GM18870 (cell line): Measurements from ENCODE around the gene ABHD17C.
"Not testable (repeated sequence)": the region's sequence is repeated elsewhere in the genome, so short reads cannot be mapped to it uniquely, and the experiment has no call there.

Experiments used
- ATAC-seq: cut with Tn5 transposase; IDR thresholded peaks from one replicate; pipeline ENCODE4 v1.9.1; 2021; ENCODE audit warnings: moderate library complexity; ENCODE audit not compliant: unreplicated experiment

ABHD17C gene

GRCh38 chr15:80695099-80695910, at the start of gene ABHD17C:
TSS of gene ABHD17C (plus strand) at chr15:80695310. CDS start at chr15:80695430, 120 bp downstream.
- ATAC-seq = no peak

DNA sequence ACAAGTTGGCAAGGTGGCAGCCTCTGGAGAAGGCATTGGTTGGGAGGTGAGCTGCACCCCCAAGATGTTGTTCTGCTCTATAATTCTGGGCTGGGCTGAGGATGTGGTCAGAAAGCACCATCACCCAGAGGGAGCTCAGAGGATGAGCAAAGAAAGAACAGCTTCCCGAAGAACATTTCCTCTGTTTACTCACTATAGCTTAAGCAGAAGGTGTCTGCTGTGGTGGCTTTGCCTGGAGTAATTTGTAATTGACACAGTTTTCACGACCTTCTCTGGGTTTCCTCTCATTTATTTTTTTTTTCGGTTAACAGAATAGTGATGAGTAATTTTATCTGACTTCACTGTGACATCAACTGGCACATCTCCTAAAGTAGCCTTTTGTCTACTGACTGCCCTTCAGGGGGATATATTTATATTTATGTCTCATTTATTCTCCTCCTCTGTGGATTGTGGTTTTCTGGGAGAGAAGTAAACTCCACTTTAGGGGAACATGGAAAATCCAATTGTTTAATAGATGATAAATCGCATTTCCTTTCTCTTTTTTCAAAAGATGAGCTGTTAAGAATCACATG, 49.5 kb upstream of the ABHD17C start:
- ATAC-seq = no peak

DNA sequence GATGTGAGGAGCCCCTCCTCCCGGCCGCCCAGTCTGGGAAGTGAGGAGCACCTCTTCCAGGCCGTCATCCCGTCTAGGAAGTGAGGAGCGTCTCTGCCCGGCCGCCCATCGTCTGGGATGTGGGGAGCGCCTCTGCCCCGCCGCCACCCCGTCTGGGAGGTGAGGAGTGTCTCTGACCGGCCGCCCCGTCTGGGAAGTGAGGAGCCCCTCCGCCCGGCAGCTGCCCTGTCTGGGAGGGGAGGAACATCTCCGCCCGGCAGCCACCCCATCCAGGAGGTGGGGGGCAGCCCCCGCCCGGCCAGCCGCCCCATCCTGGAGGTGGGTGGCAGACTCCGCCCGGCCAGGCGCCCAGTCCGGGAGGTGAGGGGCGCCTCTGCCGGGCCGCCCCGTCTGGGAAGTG, 47.7 kb upstream of the ABHD17C start:
- not testable (repeated sequence) for ATAC-seq

GRCh38 chr15:80654299-80654698, 40.8 kb upstream of the ABHD17C start:
- ATAC-seq = no peak

DNA sequence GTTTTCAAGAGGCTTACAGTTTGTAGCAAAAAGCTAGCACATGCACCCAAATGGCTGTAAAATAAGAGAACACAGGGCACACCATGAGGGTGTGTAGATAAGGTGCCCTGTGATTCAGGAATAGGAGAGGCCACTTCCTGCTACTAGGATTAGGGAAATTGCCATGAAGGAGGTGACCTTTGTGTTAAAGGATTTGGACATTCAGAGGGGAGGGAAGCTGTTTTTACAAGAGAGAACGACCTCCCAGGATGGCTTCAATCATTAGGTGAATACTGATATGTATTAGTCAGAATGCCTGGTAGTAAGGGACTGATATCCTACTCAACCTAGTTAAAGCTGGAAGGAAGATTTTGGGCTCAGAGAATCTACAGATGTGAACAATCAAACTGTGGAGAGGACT, 35.7 kb upstream of the ABHD17C start:
- no peak for ATAC-seq

DNA sequence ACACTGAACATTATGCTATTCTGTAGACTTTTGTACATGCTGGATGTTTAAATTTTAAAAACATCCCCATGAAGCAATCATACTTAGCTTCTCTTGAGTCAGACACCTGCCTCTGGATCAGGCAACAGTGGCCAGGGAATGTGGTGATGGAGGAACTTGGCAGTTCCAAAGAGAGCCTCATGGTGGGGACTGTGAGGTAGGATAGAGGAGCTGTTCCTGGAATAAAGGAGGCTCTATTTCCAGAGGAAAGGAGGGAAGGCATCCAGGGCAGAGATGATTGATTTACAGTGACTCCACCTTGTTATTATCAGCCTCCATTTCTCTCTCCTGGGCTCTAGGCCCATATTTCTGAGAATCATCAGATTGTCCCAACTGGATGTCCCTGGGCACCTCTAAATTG, 35.0 kb upstream of the ABHD17C start:
- ATAC-seq = no peak

DNA sequence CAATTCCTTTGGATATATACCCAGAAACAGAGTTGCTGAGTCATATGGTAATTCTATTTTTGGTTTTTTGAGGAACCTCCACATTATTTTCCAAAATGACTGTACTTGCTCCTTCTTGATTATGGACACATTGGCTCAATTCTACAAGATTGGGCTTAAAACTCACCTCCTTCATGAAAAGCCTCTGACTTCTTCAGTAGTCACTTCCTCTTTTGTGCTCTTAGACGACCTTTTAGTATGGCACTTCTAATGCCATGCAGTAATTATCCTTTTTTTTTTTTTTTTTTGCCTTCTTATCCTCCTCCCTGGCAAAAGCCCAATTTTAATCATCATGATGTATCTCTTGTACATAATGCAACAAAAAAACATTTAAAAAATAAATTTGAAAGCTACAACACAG, 33.0 kb upstream of the ABHD17C start:
- no peak for ATAC-seq

DNA sequence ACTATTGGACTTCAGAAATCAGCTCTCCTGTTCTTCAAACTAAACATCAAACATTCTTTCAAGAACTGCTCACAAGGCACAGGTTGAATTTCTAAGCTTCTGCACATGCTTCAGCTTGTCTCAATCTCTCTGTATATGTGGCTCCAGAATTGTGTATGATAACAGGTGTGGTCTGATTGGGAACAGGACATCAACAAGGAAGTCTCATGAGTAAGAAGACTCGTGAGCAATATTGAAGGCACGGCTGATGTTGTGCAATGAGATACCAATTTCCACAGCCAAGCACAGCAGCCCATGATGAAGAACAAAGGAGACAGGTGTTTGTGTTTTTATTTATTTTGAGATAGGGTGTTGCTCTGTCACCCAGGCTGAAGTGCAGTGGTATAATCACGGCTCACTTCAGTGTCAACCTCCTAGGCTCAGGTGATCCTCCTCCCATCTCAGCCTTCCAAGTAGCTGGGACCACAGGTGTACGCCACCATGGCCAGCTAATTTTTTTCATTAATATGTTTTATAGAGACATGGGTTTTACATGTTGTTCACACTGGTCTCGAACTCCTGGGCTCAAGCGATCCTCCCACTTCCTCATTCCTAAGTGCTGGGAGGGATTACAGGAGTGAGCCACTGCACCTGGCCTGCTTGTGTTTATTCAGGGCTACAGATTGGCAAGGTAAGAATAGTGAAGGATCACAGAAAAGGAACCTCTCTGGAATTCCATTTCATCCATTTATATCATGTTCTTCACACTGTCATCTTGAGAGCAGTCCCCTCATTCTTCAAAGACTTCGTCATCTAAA, 32.2 kb upstream of the ABHD17C start:
- ATAC-seq = no peak

DNA sequence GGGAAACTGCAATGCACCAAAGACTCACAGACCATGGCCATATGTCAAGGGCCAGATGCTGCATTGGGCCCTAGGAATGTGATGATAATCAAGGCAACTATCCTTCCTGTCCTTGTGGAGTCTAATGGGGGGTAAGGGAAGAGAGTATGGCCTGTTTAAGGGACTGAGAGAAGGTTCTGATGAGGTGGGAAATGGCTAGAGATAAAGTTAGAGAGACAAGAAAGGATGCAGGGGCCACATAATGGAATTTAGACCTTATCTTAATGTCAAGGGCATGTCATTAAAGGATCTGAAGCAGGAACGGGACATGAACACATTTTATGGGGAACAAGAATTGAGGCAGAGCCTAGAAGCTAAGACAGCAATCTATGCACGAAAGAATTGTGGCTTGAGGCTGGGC, 30.0 kb upstream of the ABHD17C start:
- no peak for ATAC-seq

DNA sequence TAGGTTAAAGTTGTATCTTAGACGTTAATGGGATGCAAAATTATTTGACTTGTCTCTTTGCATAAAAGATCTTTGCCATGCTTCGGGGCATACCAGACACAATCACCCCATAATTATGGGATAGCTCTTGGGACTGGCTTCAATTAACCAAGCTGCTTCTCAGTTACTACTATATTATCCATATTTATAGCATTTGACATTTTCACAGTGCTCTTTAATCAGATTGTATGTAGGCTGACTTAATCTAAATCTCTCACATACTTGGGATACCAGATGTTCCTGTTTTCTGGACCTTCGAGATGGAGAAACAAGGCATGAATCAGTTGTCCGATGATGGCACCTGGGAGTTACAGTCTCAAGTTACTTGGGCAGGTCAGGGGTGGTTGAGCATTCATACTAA, 27.2 kb upstream of the ABHD17C start:
- no peak for ATAC-seq

GRCh38 chr15:80668546-80669236, 26.4 kb upstream of the ABHD17C start:
- no peak for ATAC-seq

- no peak for ATAC-seq
Observed at GRCh38 chr15:80669663-80670273, 25.3 kb upstream of the ABHD17C start.

DNA sequence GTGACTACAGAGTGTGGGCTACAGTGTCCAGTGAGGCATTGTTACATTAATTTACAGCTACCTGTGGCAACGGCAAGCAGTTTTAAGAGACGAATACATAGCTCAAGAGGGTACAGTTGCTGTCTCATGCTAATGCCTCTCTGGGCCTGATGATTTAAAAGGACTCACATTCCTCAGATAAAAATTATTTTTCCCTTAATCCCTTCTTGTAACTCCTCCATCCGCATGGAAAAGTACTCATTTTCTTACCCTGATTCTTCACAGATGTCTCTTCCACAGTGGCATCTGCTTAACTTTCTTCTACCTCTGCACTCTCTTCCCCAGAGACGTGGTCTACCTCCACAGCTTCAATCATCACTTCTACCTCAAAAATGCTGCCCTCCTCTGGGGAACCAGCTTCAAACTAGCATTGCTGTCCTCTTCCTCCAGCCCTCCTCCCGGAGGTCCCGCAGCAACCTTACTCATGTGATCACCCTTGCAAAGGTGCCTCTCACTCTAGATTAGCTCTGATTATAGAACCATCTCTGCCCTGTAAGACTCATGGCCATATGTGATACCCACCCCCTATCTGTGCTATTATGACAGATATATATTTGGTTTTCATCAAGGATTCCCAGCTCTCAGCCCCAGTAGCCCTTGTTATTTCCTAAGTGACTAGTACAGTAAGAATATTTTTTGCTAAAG, 21.4 kb upstream of the ABHD17C start:
- no peak for ATAC-seq

DNA sequence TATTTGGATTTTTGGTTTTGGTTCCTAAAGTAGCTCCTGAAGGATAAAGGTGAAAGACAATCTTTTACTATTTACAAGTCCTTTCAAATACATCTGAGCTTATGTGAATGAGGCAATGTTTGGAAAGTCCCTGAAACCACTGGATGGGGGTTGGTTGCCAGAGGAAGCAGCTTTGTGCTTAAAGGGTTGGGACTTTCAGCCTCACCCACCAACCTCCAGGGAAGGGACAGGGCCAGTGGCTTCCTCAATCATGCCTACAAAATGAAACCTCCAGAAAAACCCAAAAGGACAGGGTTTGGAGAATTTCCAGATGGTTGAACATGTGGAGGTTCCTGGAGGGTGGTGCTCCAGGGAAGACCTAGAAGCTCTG, 20.9 kb upstream of the ABHD17C start:
- ATAC-seq = no peak

GRCh38 chr15:80677041-80677440, 18.1 kb upstream of the ABHD17C start:
- no peak for ATAC-seq

- ATAC-seq = no peak
Observed at GRCh38 chr15:80679167-80679803, 15.8 kb upstream of the ABHD17C start.

- ATAC-seq = no peak
Observed at GRCh38 chr15:80679804-80680175, 15.3 kb upstream of the ABHD17C start.

DNA sequence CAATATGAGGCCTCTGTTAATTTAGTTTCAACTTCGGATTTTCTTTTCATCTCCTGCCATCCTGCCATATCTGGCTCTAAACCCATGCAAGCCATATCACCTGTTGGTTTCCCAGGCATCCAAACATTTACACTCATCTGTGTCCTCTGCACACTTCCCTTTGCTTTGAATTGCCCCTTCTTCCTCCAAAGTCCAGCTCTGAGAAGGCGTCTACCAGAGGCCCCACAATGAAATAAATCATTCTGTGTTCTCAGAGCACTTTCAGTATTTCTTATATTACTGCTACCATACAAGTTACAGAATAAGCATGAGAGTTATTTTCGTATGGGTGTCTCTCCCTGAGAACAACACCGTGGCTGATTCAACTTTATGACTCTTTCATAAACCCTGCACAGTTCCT, 12.9 kb upstream of the ABHD17C start:
- no peak for ATAC-seq

DNA sequence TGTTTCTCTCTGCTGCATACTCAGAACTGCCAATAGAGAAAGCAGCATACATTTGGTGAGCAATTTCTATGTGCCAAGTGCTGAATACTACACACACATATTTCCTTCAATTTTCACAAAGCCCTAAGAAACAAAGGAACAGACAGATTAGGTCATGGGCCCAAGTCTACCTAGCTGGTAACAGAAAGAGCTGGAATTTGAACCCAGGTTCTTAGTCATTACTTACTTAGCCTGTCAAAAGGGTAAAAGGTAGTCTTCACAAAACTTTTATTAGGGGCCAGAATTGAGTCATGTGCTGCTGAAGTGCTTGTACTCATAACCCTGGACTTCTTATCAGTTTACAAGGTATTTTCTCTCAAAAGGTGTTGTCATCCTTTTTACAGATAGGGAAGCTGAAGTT, 10.4 kb upstream of the ABHD17C start:
- no peak for ATAC-seq

- no peak for ATAC-seq
Observed at GRCh38 chr15:80685628-80686027, 9.5 kb upstream of the ABHD17C start.
